ENCODE results near the gene COX17. TPM values are rescaled to one million over a fixed set of nuclear protein-coding genes. Genes with fewer than 3 reads are reported as not detected.

COX17 gene
- polyA plus RNA-seq, 3 donors = 23.0 to 83.6 (median 81.6) TPM

DNA sequence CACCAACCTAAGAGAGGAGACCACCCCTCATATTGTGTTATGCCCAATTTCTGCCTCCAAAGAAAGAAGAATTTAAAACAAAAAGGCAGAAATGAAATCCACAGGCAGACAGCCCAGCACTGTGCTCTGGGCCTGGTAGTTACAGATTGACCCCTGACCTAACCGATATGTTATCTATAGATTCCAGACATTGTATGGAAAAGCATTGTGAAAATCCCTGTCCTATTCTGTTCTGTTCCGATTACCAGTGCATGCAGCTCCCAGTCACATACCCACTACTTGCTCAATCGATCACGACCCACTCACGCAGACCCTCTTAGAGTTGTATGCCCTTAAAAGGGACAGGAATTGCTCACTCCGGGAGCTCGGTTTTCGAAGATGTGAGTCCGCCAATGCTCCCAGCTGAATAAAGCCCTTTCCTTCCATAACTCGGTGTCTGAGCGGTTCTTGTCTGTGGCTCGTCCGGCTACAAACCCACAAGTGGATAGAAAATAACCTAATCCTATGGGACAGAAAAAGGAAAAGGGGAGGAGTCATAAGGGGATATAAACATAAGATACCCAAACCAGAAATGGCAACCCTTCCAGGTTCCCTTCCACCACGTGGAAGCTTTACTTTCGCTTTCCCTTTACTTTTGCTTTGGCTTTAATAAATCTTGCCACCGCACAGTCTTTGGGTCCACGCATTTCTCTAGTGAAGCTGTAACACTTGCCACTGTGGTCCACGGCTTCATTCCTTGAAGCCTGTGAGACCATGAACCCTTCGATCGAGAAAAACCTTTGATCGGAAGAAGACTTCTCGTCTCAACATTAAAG is 23.9 kb upstream of the COX17 start:
- Mint-ChIP-seq H3K36me3 (peaks cover 4 to 6% of the 10 kb centered on the region in 2 donors), H3K4me3 (no peak overlapping the region), H3K4me1 (peaks cover 28% of the 10 kb centered on the region), H3K9me3 (peaks cover 5 to 10% (median 8%) of the 10 kb centered on the region in 7 donors), H3K27ac (peak overlapping the region; percentile 84 to 94 (median 92)), H3K27me3 (ENCODE audit: low read depth in 3 of 3) (peaks cover 2 to 18% (median 6%) of the 10 kb centered on the region in 3 donors)
- H3K27me3 ChIP-seq (ENCODE audit: control insufficient read depth in 2 of 2, insufficient read depth in 2 of 2, low read length in 2 of 2) = peaks cover 4 to 6% of the 10 kb centered on the region in 2 donors
- H3K9ac ChIP-seq (ENCODE audit: insufficient read depth, low read length, poor library complexity, severe bottlenecking) = no peak overlapping the region
- no peak overlapping the region for H3K4me2 ChIP-seq (replicated peaks; ENCODE audit: extremely low read depth, low read length, poor library complexity, severe bottlenecking)
- peaks cover 6 to 9% of the 10 kb centered on the region in 2 donors for H3K9me3 ChIP-seq (replicated peaks in 1 of 2; ENCODE audit: control insufficient read depth in 1 of 2, insufficient read depth in 1 of 2, low read length in 2 of 2)
- H3K4me1 ChIP-seq (ENCODE audit: control insufficient read depth in 1 of 2, insufficient read depth in 2 of 2, low read length in 2 of 2) = peaks cover 32 to 34% of the 10 kb centered on the region in 2 donors
- H2AFZ ChIP-seq (ENCODE audit: insufficient read depth, low read depth, low read length, poor library complexity, severe bottlenecking) = no peak overlapping the region
- 78% methylated on average over 5 of the region's 22 CpGs for WGBS (ENCODE audit: insufficient coverage)
- no peaks in the 10 kb centered on the region for H3K36me3 ChIP-seq (replicated peaks in 1 of 2; ENCODE audit: control insufficient read depth in 1 of 2, insufficient read depth in 2 of 2, low read length in 2 of 2)
- H3K79me2 ChIP-seq (ENCODE audit: insufficient read depth, low read length) = no peaks in the 10 kb centered on the region
- H3K4me3 ChIP-seq (replicated peaks in 1 of 3; ENCODE audit: low read depth in 2 of 3, low read length in 3 of 3) = peak overlapping the region in 1 of 3 experiments; percentile 28
- DNase-seq = peak in 1 of 3 donors; percentile 10
- TF ChIP-seq, protein P1, sequence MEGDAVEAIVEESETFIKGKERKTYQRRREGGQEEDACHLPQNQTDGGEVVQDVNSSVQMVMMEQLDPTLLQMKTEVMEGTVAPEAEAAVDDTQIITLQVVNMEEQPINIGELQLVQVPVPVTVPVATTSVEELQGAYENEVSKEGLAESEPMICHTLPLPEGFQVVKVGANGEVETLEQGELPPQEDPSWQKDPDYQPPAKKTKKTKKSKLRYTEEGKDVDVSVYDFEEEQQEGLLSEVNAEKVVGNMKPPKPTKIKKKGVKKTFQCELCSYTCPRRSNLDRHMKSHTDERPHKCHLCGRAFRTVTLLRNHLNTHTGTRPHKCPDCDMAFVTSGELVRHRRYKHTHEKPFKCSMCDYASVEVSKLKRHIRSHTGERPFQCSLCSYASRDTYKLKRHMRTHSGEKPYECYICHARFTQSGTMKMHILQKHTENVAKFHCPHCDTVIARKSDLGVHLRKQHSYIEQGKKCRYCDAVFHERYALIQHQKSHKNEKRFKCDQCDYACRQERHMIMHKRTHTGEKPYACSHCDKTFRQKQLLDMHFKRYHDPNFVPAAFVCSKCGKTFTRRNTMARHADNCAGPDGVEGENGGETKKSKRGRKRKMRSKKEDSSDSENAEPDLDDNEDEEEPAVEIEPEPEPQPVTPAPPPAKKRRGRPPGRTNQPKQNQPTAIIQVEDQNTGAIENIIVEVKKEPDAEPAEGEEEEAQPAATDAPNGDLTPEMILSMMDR (IDR thresholded peaks at IDR 0.05) = no peak
- intact Hi-C loops (cut with micrococcal nuclease) = loop anchor here in 1 of 2 donors (2.0 to 10.0 kb wide), 3 partner anchors 62 to 394 kb away; partner anchors contain the start of genes GSK3B and TMEM39A
- no peaks in the 10 kb centered on the region for H4K20me1 ChIP-seq (ENCODE audit: insufficient read depth, low read length)
- H3K27ac ChIP-seq (ENCODE audit: low read depth in 1 of 2, low read length in 2 of 2) = peak overlapping the region; percentile 51 to 85

GRCh38 chr3:119700269-119700919 is 23.2 kb upstream of the COX17 start:
- Mint-ChIP-seq H3K36me3 (peaks cover 4 to 6% of the 10 kb centered on the region in 2 donors), H3K27me3 (ENCODE audit: low read depth in 3 of 3) (peaks cover 2 to 16% (median 6%) of the 10 kb centered on the region in 3 donors), H3K9me3 (peaks cover 5 to 10% (median 8%) of the 10 kb centered on the region in 7 donors), H3K27ac (peak overlapping the region; percentile 84 to 94 (median 92)), H3K4me3 (peak overlapping the region in 1 of 2 donors; percentile 43), H3K4me1 (peaks cover 28% of the 10 kb centered on the region)
- peaks cover 32 to 34% of the 10 kb centered on the region in 2 donors for H3K4me1 ChIP-seq (ENCODE audit: control insufficient read depth in 1 of 2, insufficient read depth in 2 of 2, low read length in 2 of 2)
- H3K4me2 ChIP-seq (replicated peaks; ENCODE audit: extremely low read depth, low read length, poor library complexity, severe bottlenecking) = no peak overlapping the region
- peaks cover 6 to 9% of the 10 kb centered on the region in 2 donors for H3K9me3 ChIP-seq (replicated peaks in 1 of 2; ENCODE audit: control insufficient read depth in 1 of 2, insufficient read depth in 1 of 2, low read length in 2 of 2)
- H3K27ac ChIP-seq (ENCODE audit: low read depth in 1 of 2, low read length in 2 of 2) = peak overlapping the region; percentile 51 to 85
- WGBS (ENCODE audit: insufficient coverage) = 75% methylated on average over 4 of the region's 4 CpGs
- H3K4me3 ChIP-seq (replicated peaks in 1 of 3; ENCODE audit: low read depth in 2 of 3, low read length in 3 of 3) = no peak overlapping the region
- no peaks in the 10 kb centered on the region for H4K20me1 ChIP-seq (ENCODE audit: insufficient read depth, low read length)
- TF ChIP-seq, protein P1 (IDR thresholded peaks at IDR 0.05) = no peak
- peak overlapping the region; percentile 33 for H3K9ac ChIP-seq (ENCODE audit: insufficient read depth, low read length, poor library complexity, severe bottlenecking)
- H3K79me2 ChIP-seq (ENCODE audit: insufficient read depth, low read length) = no peaks in the 10 kb centered on the region
- H2AFZ ChIP-seq (ENCODE audit: insufficient read depth, low read depth, low read length, poor library complexity, severe bottlenecking) = no peak overlapping the region
- DNase-seq = peak; percentile 84 to 96 (median 96)
- H3K36me3 ChIP-seq (replicated peaks in 1 of 2; ENCODE audit: control insufficient read depth in 1 of 2, insufficient read depth in 2 of 2, low read length in 2 of 2) = no peaks in the 10 kb centered on the region
- intact Hi-C loops (cut with micrococcal nuclease) = loop anchor here in 1 of 2 donors (2.0 to 10.0 kb wide), 3 partner anchors 62 to 394 kb away; partner anchors contain the start of genes GSK3B and TMEM39A
- peaks cover 4 to 6% of the 10 kb centered on the region in 2 donors for H3K27me3 ChIP-seq (ENCODE audit: control insufficient read depth in 2 of 2, insufficient read depth in 2 of 2, low read length in 2 of 2)
